SU-DHL-6 (cell line): ENCODE data around the gene PTPRH.

Source experiments
- H2AFZ ChIP-seq: fragments of 200-600 bp; sonication (generic); 2 replicates; pipeline ENCODE4 v1.6.1; 2014; ENCODE audit warnings: low read depth, mild to moderate bottlenecking, moderate library complexity, mixed read lengths, antibody characterized with exemption, low read length; ENCODE audit not compliant: severe bottlenecking
- H3F3A ChIP-seq: fragments of 200-600 bp; shearing (Covaris generic); 2 replicates; pipeline ENCODE4 v1.6.0; 2016; ENCODE audit warnings: antibody characterized with exemption, mild to moderate bottlenecking; ENCODE audit not compliant: insufficient read depth
- H3K27ac ChIP-seq: fragments of 200-600 bp; sonication (generic); 2 replicates; pipeline ENCODE4 v1.5.1; 2016; ENCODE audit warnings: low read depth, mild to moderate bottlenecking, low read length, moderate library complexity, mixed read lengths
- H3K27me3 ChIP-seq: fragments of 200-600 bp; sonication (generic), shearing (Covaris generic); 2 replicates; pipeline ENCODE4 v1.6.0; 2014; ENCODE audit warnings: mild to moderate bottlenecking, low read length
- H3K36me3 ChIP-seq: fragments of 200-600 bp; sonication (generic); 2 replicates; pipeline ENCODE4 v1.6.1; 2014; ENCODE audit warnings: mild to moderate bottlenecking, low read length, mixed read lengths
- H3K4me2 ChIP-seq: fragments of 300-600, 200-600 bp; shearing (Covaris generic), sonication (generic); 2 replicates; pipeline ENCODE4 v1.6.0; 2014; ENCODE audit warnings: low read length, low read depth, mild to moderate bottlenecking; ENCODE audit not compliant: poor library complexity, severe bottlenecking
- H3K4me3 ChIP-seq: fragments of 200-600 bp; sonication (generic); 2 replicates; pipeline ENCODE4 v1.5.1; 2014; ENCODE audit warnings: antibody characterized with exemption, low read length, mild to moderate bottlenecking, mixed read lengths; ENCODE audit not compliant: insufficient read depth, poor library complexity, severe bottlenecking
- H3K79me2 ChIP-seq: fragments of 200-600 bp; sonication (generic); 2 replicates; pipeline ENCODE4 v1.6.1; 2014; ENCODE audit warnings: mild to moderate bottlenecking, low read length, moderate library complexity; ENCODE audit not compliant: insufficient read depth
- H3K9ac ChIP-seq: fragments of 200-600 bp; sonication (generic); 2 replicates; pipeline ENCODE4 v1.7.0; 2014; ENCODE audit warnings: mild to moderate bottlenecking, low read length
- H3K9me2 ChIP-seq: fragments of 200-600 bp; sonication (generic); replicated peaks from 2 replicates; pipeline ENCODE4 v1.6.1; 2014; ENCODE audit warnings: low read length; ENCODE audit not compliant: insufficient read depth
- H3K9me3 ChIP-seq: fragments of 200-600 bp; sonication (generic); 2 replicates; pipeline ENCODE4 v1.6.1; 2014; ENCODE audit warnings: low read length, mixed read lengths; ENCODE audit not compliant: insufficient read depth
- H4K20me1 ChIP-seq: fragments of 200-600 bp; sonication (generic); 2 replicates; pipeline ENCODE4 v1.6.1; 2014; ENCODE audit warnings: low read depth, mild to moderate bottlenecking, antibody characterized with exemption, low read length, moderate library complexity, mixed read lengths
- CTCF ChIP-seq: fragments of 200-600 bp; sonication (generic); IDR thresholded peaks from one replicate; pipeline ENCODE4 v1.5.1; 2017; ENCODE audit warnings: antibody characterized with exemption, mild to moderate bottlenecking, low read length, moderate library complexity; ENCODE audit not compliant: insufficient read depth, poor library complexity, severe bottlenecking
- EZH2phosphoT487 ChIP-seq: fragments of 200-600 bp; sonication (generic), shearing (Covaris generic); conservative IDR thresholded peaks from 2 replicates; pipeline ENCODE4 v1.6.1; 2018; ENCODE audit warnings: mild to moderate bottlenecking, antibody characterized with exemption, low read length, moderate library complexity, mixed read lengths

PTPRH gene

GRCh38 chr19:55197528-55197927 is 11.8 kb downstream of the PTPRH start:
- H3K27ac ChIP-seq, result no peak overlapping the region

GRCh38 chr19:55196803-55197202 is 12.5 kb downstream of the PTPRH start:
- H4K20me1 ChIP-seq, result no peaks in the 10 kb centered on the region
- H2AFZ ChIP-seq, result no peak overlapping the region
- TF ChIP-seq CTCF (no peak), EZH2phosphoT487 (no peak)

More at GRCh38 chr19:55197528-55197927, 11.8 kb downstream of the PTPRH start:
- H2AFZ ChIP-seq, result no peak overlapping the region
- H3K36me3 ChIP-seq, result no peaks in the 10 kb centered on the region
- H3K4me2 ChIP-seq, result no peak overlapping the region
- H3K4me3 ChIP-seq, result no peak overlapping the region
- no peak overlapping the region for H3K9ac ChIP-seq
- no peaks in the 10 kb centered on the region for H3F3A ChIP-seq
- no peaks in the 10 kb centered on the region for H3K27me3 ChIP-seq
- H3K79me2 ChIP-seq, result no peaks in the 10 kb centered on the region
- H3K9me3 ChIP-seq, result no peaks in the 10 kb centered on the region
- H3K9me2 ChIP-seq, result no peaks in the 10 kb centered on the region
- TF ChIP-seq EZH2phosphoT487 (no peak), CTCF (no peak)
- H4K20me1 ChIP-seq, result no peaks in the 10 kb centered on the region

GRCh38 chr19:55193481-55193880 is 15.8 kb downstream of the PTPRH start:
- Histone ChIP-seq H3F3A (no peaks in the 10 kb centered on the region), H3K9me3 (no peaks in the 10 kb centered on the region), H3K36me3 (no peaks in the 10 kb centered on the region), H2AFZ (no peak overlapping the region), H3K9ac (no peak overlapping the region), H3K27me3 (no peaks in the 10 kb centered on the region), H3K4me2 (no peak overlapping the region), H3K9me2 (no peaks in the 10 kb centered on the region), H3K79me2 (no peaks in the 10 kb centered on the region), H4K20me1 (no peaks in the 10 kb centered on the region), H3K27ac (no peak overlapping the region), H3K4me3 (no peak overlapping the region)
- no peak for TF ChIP-seq CTCF

More at GRCh38 chr19:55196803-55197202, 12.5 kb downstream of the PTPRH start:
- Histone ChIP-seq H3K79me2 (no peaks in the 10 kb centered on the region), H3K9ac (no peak overlapping the region), H3K9me3 (no peaks in the 10 kb centered on the region), H3K27me3 (no peaks in the 10 kb centered on the region), H3K36me3 (no peaks in the 10 kb centered on the region), H3K27ac (no peak overlapping the region), H3K4me3 (no peak overlapping the region), H3F3A (no peaks in the 10 kb centered on the region), H3K9me2 (no peaks in the 10 kb centered on the region), H3K4me2 (no peak overlapping the region)
